ENCODE data around the gene EPN1.
"Not testable (repeated sequence)": the region's sequence is repeated elsewhere in the genome, so short reads cannot be mapped to it uniquely, and the experiment has no call there.

- not testable (repeated sequence) for TF ChIP-seq CTCF (conservative IDR thresholded peaks at IDR 0.05; ENCODE audit: low read depth in 2 of 2); EZH2phosphoT487 (IDR thresholded peaks at IDR 0.05; ENCODE audit: unreplicated experiment); POLR2AphosphoS5 (IDR thresholded peaks at IDR 0.05; ENCODE audit: low read depth); EZH2 (IDR thresholded peaks at IDR 0.05; ENCODE audit: low read depth, unreplicated experiment)
Measured at GRCh38 chr19:55756808-55757207, 81.8 kb downstream of the EPN1 start.

All from GM23338 (cell line).